Aortic smooth muscle cell (primary cell): ENCODE results near the gene UPK3A. TPM values are rescaled to one million over a fixed set of nuclear protein-coding genes. Genes with fewer than 3 reads are reported as not detected.

Experiments
- total RNA-seq: library from RNA; depleted of rRNA; stranded (reverse); fragments of >200 nt; gene quantifications from 2 replicates; pipeline ENCODE4 v1.2.3, GENCODE V29; 2014

UPK3A gene
- not detected in 2 replicates for total RNA-seq

GRCh38 chr22:45284705-45285262 lies at the start of gene UPK3A:
TSS of gene UPK3A (plus strand) at chr22:45284949. CDS start at chr22:45285014, 65 bp downstream.

DNA sequence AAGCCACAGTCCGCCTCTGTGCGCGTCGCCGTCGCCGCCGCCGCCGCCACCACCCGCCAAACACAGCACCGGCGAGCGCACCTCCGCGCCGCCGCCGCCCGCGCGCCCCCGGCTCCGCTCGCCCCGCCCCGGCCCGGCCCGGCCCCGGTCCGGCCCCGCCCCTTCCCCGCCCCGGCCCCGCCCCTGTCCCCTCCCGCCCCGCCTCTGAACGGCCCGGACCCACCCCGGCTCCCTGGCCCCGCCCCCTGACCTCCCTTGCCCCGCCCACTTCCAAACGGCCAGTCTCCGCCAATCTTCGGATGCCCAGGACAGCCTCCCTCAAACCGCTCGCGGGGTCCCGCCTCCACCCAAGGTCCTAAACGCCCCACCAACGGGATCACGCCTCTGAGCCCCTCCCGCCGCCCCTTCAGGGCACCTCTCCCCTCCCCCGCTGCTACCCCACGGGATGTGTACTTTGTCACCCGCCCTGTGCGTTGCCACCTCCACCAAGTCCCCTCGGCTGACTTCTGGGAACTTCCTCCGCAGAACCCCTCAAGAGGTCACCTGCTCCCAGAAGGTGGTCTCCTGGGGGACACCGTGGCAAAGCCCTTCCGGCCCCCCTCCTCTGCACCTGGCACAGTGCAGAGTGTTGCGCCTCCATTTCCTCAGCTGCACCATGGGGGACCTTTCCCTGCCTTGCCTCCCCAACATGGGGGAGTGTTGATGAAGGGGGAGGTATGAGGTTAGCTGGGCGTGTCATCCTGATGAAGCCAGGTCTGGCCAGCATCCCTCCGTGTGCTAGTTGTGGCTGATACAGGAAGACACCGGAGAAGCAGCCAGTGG lies 43.7 kb upstream of the UPK3A start, which contains the start of gene KIAA0930:
Gene KIAA0930 (minus strand): TSS at position 85 of the 822 bp plus-strand sequence. CDS start 191 bp downstream, outside the sequence.

DNA sequence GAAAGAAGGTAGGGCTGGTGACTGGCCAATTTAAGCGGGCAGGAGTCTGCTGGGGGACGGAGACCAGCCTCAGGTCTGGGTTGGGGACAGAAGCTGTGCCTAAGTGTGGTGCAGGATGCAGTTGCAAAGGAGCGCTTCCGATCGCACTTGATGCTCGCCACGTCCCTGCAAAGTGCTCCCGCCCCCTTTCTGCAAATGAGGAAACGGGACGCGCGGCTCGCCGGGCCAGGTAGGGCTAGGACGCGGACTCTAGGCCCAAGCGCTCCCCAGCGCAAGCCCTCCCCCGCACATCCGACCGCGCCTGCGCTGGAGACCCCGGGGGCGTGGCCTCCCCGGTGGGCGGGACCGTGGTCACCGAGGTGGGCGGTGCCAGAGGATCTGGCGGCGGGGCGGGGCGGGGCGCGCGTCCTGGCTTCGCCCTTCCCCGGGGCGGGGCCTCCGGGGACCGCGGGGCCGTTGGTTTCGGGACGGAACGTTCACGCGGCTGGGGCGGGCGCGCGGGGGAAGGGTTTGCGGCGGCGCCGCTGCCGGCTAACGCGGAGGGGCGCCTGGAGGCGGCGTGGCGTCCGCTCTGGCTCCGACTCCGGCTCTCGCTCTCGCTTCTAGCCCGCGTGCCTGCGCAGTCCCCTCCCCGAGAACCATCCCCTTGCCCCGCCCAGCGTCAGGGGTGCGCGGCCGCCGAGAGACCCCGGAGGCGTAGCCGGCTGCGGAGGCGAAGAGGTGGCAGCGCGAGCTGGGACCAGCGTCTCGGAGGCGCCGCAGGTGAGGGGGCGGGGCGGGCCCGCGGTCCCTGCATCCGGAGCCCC lies 24.9 kb downstream of the UPK3A start, which contains the start of gene FAM118A:
Gene FAM118A (plus strand): TSS at position 513 of the 806 bp plus-strand sequence. CDS start 12,446 bp downstream, outside the sequence.

Other genes with a start within 250 kb of the UPK3A start
- 29.8 and 39.1 TPM in 2 replicates for gene NUP50, start 121.0 kb upstream of the UPK3A start, total RNA-seq
- gene KIAA0930, start 44.1 kb upstream of the UPK3A start, total RNA-seq = 32.0 and 34.8 TPM in 2 replicates
- 17.8 and 18.5 TPM in 2 replicates for gene FAM118A, start 25.0 kb downstream of the UPK3A start, total RNA-seq
- 0.13 TPM in 1 of 2 replicates, not detected in the other for gene SMC1B, start 128.7 kb downstream of the UPK3A start, total RNA-seq
- gene RIBC2, start 128.7 kb downstream of the UPK3A start, total RNA-seq = 1.2 and 1.5 TPM in 2 replicates
- 26.6 and 97.6 TPM in 2 replicates for gene FBLN1, start 217.9 kb downstream of the UPK3A start, total RNA-seq